Gastrocnemius medialis (tissue), 4 donors: ENCODE results near the gene UBQLN4.

Experiments used
- CTCF ChIP-seq, 5 experiments: fragments of 450-650 bp in 3 of 5; fragments of 200-600 bp in 2 of 5; sonication (generic) in 2 of 5; IDR thresholded peaks in 4 of 5; conservative IDR thresholded peaks in 1 of 5; 1 replicate in 4 of 5; 2 replicates in 1 of 5; pipeline ENCODE4 v1.5.1; 2016 to 2019; ENCODE audit warnings: antibody characterized with exemption in 5 of 5, mild to moderate bottlenecking in 3 of 5, moderate library complexity in 3 of 5
- POLR2A ChIP-seq, 2 donors: fragments of 450-650 bp; IDR thresholded peaks; one replicate each; pipeline ENCODE4 v1.6.1; 2017; ENCODE audit warnings: antibody characterized with exemption in 2 of 2, mild to moderate bottlenecking in 2 of 2, moderate library complexity in 2 of 2

GRCh38 chr1:156055281-156056048 is 1.9 kb upstream of the UBQLN4 start:
- TF ChIP-seq POLR2A (IDR thresholded peaks at IDR 0.05) (no peak), CTCF (IDR thresholded peaks at IDR 0.05 in 4 of 5, conservative IDR thresholded peaks at IDR 0.05 in 1 of 5) (no peak)
